NT2/D1 (cell line): ENCODE results near the gene SCN8A.

Source experiments
- DNase-seq: peaks from one replicate; pipeline ENCODE4 v3.0.0-alpha.2; 2011; ENCODE audit warnings: low read depth, low spot score
- H3K27me3 ChIP-seq: 2 replicates; pipeline ENCODE4 v1.6.0; 2011; ENCODE audit warnings: mild to moderate bottlenecking; ENCODE audit not compliant: insufficient read length, insufficient read depth
- H3K36me3 ChIP-seq: 2 replicates; pipeline ENCODE4 v1.6.1; 2011; ENCODE audit warnings: mild to moderate bottlenecking, low read length, mixed read lengths; ENCODE audit not compliant: insufficient read depth, insufficient read length
- H3K4me1 ChIP-seq: 2 replicates; pipeline ENCODE4 v1.5.1; 2011; ENCODE audit not compliant: insufficient read depth, insufficient read length
- H3K4me3 ChIP-seq: 2 replicates; pipeline ENCODE4 v1.5.1; 2011; ENCODE audit warnings: low read depth; ENCODE audit not compliant: insufficient read length
- H3K9ac ChIP-seq: 2 replicates; pipeline ENCODE4 v1.6.0; 2011; ENCODE audit warnings: low read depth; ENCODE audit not compliant: insufficient read length
- H3K9me3 ChIP-seq: 2 replicates; pipeline ENCODE4 v1.5.1; 2011; ENCODE audit warnings: mild to moderate bottlenecking, low read length; ENCODE audit not compliant: insufficient read depth
- SUZ12 ChIP-seq: IDR thresholded peaks from 2 replicates; pipeline ENCODE4 v1.6.1; 2011; ENCODE audit not compliant: insufficient read length, insufficient read depth; ENCODE audit errors: extremely low read depth
- YY1 ChIP-seq: IDR thresholded peaks from 2 replicates; pipeline ENCODE4 v1.6.1; 2011; ENCODE audit not compliant: insufficient read length, insufficient read depth
- ZNF274 ChIP-seq: IDR thresholded peaks from 2 replicates; pipeline ENCODE4 v1.6.1; 2011; ENCODE audit warnings: mild to moderate bottlenecking, low read depth, low read length

Gene SCN8A

GRCh38 chr12:51844854-51845253, 253.8 kb downstream of the SCN8A start:
- no peak overlapping the region for H3K4me3 ChIP-seq
- no peak for TF ChIP-seq ZNF274
- no peak for TF ChIP-seq SUZ12
- TF ChIP-seq YY1: no peak
- no peaks in the 10 kb centered on the region for H3K9me3 ChIP-seq
- DNase-seq: no peak
- H3K27me3 ChIP-seq: no peaks in the 10 kb centered on the region
- H3K4me1 ChIP-seq: peaks cover 41% of the 10 kb centered on the region
- H3K9ac ChIP-seq: no peak overlapping the region
- H3K36me3 ChIP-seq: peaks cover 18% of the 10 kb centered on the region

DNA sequence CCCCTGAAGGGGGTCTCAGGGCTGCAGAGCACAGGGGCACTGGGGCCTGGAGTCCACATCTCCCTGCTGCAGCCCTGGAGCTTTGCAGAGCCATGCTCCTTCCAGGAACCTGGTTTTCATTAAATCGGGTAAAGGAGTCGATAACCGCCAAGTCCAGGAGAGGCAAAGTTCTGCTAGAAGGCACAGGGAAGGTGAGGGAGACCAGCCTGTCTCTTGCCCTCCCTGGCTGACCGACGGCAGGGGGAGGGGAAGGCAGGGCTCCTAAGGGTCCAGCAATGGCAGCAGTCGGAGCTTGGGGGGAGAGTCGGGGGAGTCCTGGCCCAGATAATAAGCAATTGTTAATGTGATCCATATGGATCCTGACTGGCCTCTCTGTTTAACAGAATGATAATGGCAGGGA, 254.4 kb downstream of the SCN8A start:
- Histone ChIP-seq H3K4me3 (no peak overlapping the region), H3K9me3 (no peaks in the 10 kb centered on the region), H3K9ac (no peak overlapping the region), H3K4me1 (peaks cover 47% of the 10 kb centered on the region), H3K27me3 (no peaks in the 10 kb centered on the region), H3K36me3 (peaks cover 16% of the 10 kb centered on the region)
- DNase-seq: no peak
- TF ChIP-seq ZNF274: no peak
- no peak for TF ChIP-seq SUZ12
- no peak for TF ChIP-seq YY1

GRCh38 chr12:51846271-51846691, 255.2 kb downstream of the SCN8A start:
- no peak for DNase-seq
- H3K9ac ChIP-seq: peak overlapping the region; percentile 71
- no peaks in the 10 kb centered on the region for H3K27me3 ChIP-seq
- H3K4me3 ChIP-seq: peak overlapping the region; percentile 6
- no peaks in the 10 kb centered on the region for H3K9me3 ChIP-seq
- H3K4me1 ChIP-seq: peaks cover 45% of the 10 kb centered on the region
- TF ChIP-seq YY1 (no peak), SUZ12 (no peak), ZNF274 (no peak)
- H3K36me3 ChIP-seq: peaks cover 21% of the 10 kb centered on the region

DNA sequence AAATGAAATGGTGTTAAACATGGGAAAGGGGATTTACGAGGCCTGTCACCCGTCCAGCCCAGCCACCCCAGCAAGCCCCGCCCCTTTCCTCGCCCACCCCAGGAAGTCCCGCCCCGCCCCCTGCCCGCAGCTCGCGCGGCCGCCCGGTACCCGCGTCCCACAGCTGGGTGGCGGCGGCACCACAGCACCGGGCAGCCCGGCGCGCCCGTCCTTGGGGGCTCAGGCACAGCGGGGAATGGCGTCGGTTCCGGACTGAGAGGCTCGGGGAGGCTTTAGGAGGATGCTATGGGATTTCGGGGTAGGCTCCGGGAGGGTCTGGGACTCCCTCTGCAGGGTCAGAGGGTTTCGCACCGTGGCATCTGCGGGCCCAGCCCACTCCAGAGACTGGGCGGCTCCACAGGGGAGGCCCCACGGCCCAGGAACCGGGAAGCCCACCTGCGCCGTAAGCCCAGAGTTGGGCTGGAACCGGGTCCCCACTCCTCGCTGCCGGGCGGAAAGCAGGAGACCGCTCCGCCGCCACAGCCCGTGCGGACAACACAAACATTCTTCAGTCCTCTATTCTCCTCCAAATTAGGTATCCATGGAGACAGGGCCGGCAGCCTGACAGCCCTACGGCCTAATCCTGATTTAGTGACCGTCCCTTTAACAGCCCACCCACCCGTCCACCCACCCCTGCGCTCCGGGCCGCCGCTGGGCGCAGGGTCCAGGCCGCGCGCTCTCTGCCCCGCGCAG, 256.0 kb downstream of the SCN8A start:
- Histone ChIP-seq H3K4me1 (peaks cover 42% of the 10 kb centered on the region), H3K4me3 (peak overlapping the region; percentile 84), H3K9ac (peak overlapping the region; percentile 89), H3K27me3 (no peaks in the 10 kb centered on the region), H3K36me3 (peaks cover 21% of the 10 kb centered on the region), H3K9me3 (no peaks in the 10 kb centered on the region)
- no peak for DNase-seq
- no peak for TF ChIP-seq SUZ12
- no peak for TF ChIP-seq YY1
- TF ChIP-seq ZNF274: no peak

GRCh38 chr12:51847643-51848325, 256.8 kb downstream of the SCN8A start:
- H3K4me3 ChIP-seq: peak overlapping the region; percentile 84

GRCh38 chr12:51848326-51848727, 257.3 kb downstream of the SCN8A start, which contains the start of gene FIGNL2:
TSS of gene FIGNL2 (minus strand) at chr12:51848718. CDS start at chr12:51822413, 26,305 bp downstream.
- Histone ChIP-seq H3K4me3 (peak within 1 kb of the TSS; percentile 84), H3K36me3 (peaks cover 21% of the 10 kb centered on the region), H3K4me1 (peaks cover 41% of the 10 kb centered on the region), H3K9ac (peak within 1 kb of the TSS; percentile 89), H3K27me3 (no peaks in the 10 kb centered on the region), H3K9me3 (no peaks in the 10 kb centered on the region)
- TF ChIP-seq SUZ12 (no peak), ZNF274 (no peak), YY1 (no peak)
- no peak for DNase-seq

More at GRCh38 chr12:51847643-51848325, 256.8 kb downstream of the SCN8A start:
- TF ChIP-seq YY1 (no peak), SUZ12 (no peak), ZNF274 (no peak)
- Histone ChIP-seq H3K9me3 (no peaks in the 10 kb centered on the region), H3K36me3 (peaks cover 21% of the 10 kb centered on the region), H3K27me3 (no peaks in the 10 kb centered on the region), H3K4me1 (peaks cover 41% of the 10 kb centered on the region), H3K9ac (peak overlapping the region; percentile 89)
- DNase-seq: no peak
